ENCODE data around the gene CAMK2B.

CAMK2B gene

GRCh38 chr7:44325811-44326241, 432 bp upstream of the CAMK2B start:
- no peak overlapping the region for H3K27ac ChIP-seq
- H3K9ac ChIP-seq, result no peak overlapping the region
- H4K20me1 ChIP-seq (ENCODE audit: insufficient read depth), result no peaks in the 10 kb centered on the region
- no peaks in the 10 kb centered on the region for H3K79me2 ChIP-seq (ENCODE audit: insufficient read depth, low read depth)
- TF ChIP-seq CTCF (conservative IDR thresholded peaks at IDR 0.05; ENCODE audit: low read depth, low read length), result no peak
- H3K4me1 ChIP-seq (ENCODE audit: low read depth, poor library complexity, severe bottlenecking), result no peaks in the 10 kb centered on the region
- no peak overlapping the region for H3K4me3 ChIP-seq (IDR thresholded peaks at IDR 0.05; ENCODE audit: insufficient read depth, low read depth, low read length)
- H2AFZ ChIP-seq (ENCODE audit: low read depth), result no peak overlapping the region
- H3K36me3 ChIP-seq (ENCODE audit: insufficient read depth), result no peaks in the 10 kb centered on the region
- H3K27me3 ChIP-seq (ENCODE audit: insufficient read depth, low read depth), result no peaks in the 10 kb centered on the region; the same call in 1 of the 2 replicates
- H3K4me2 ChIP-seq, result no peak overlapping the region

GRCh38 chr7:44324481-44325200, 753 bp downstream of the CAMK2B start:
- H3K27ac ChIP-seq, result no peak overlapping the region
- H3K27me3 ChIP-seq (ENCODE audit: insufficient read depth, low read depth), result no peaks in the 10 kb centered on the region; the same call in 1 of the 2 replicates
- no peaks in the 10 kb centered on the region for H3K4me1 ChIP-seq (ENCODE audit: low read depth, poor library complexity, severe bottlenecking)
- H3K4me2 ChIP-seq, result no peak overlapping the region
- no peak overlapping the region for H2AFZ ChIP-seq (ENCODE audit: low read depth)
- TF ChIP-seq CTCF (conservative IDR thresholded peaks at IDR 0.05; ENCODE audit: low read depth, low read length), result no peak
- no peaks in the 10 kb centered on the region for H3K79me2 ChIP-seq (ENCODE audit: insufficient read depth, low read depth)
- no peaks in the 10 kb centered on the region for H4K20me1 ChIP-seq (ENCODE audit: insufficient read depth)
- no peak overlapping the region for H3K4me3 ChIP-seq (IDR thresholded peaks at IDR 0.05; ENCODE audit: insufficient read depth, low read depth, low read length)
- H3K9ac ChIP-seq, result no peak overlapping the region
- H3K36me3 ChIP-seq (ENCODE audit: insufficient read depth), result no peaks in the 10 kb centered on the region

- no peaks in the 10 kb centered on the region for H3K79me2 ChIP-seq (ENCODE audit: insufficient read depth, low read depth)
- no peak for TF ChIP-seq CTCF (conservative IDR thresholded peaks at IDR 0.05; ENCODE audit: low read depth, low read length)
- H3K36me3 ChIP-seq (ENCODE audit: insufficient read depth), result no peaks in the 10 kb centered on the region
- no peak overlapping the region for H2AFZ ChIP-seq (ENCODE audit: low read depth)
- H3K27me3 ChIP-seq (ENCODE audit: insufficient read depth, low read depth), result no peaks in the 10 kb centered on the region; the same call in 1 of the 2 replicates
- no peaks in the 10 kb centered on the region for H4K20me1 ChIP-seq (ENCODE audit: insufficient read depth)
- no peak overlapping the region for H3K27ac ChIP-seq
- H3K4me2 ChIP-seq, result no peak overlapping the region
- H3K9ac ChIP-seq, result no peak overlapping the region
- H3K4me1 ChIP-seq (ENCODE audit: low read depth, poor library complexity, severe bottlenecking), result no peaks in the 10 kb centered on the region
- no peak overlapping the region for H3K4me3 ChIP-seq (IDR thresholded peaks at IDR 0.05; ENCODE audit: insufficient read depth, low read depth, low read length)
These were observed 1.3 kb downstream of the CAMK2B start for GRCh38 chr7:44324204-44324480.

GRCh38 chr7:44323381-44324203, 1.8 kb downstream of the CAMK2B start:
- H3K27me3 ChIP-seq (ENCODE audit: insufficient read depth, low read depth), result no peaks in the 10 kb centered on the region; the same call in 1 of the 2 replicates
- no peaks in the 10 kb centered on the region for H4K20me1 ChIP-seq (ENCODE audit: insufficient read depth)
- no peak overlapping the region for H2AFZ ChIP-seq (ENCODE audit: low read depth)
- no peak overlapping the region for H3K9ac ChIP-seq
- H3K27ac ChIP-seq, result no peak overlapping the region
- no peaks in the 10 kb centered on the region for H3K4me1 ChIP-seq (ENCODE audit: low read depth, poor library complexity, severe bottlenecking)
- no peaks in the 10 kb centered on the region for H3K36me3 ChIP-seq (ENCODE audit: insufficient read depth)
- no peaks in the 10 kb centered on the region for H3K79me2 ChIP-seq (ENCODE audit: insufficient read depth, low read depth)
- no peak overlapping the region for H3K4me3 ChIP-seq (IDR thresholded peaks at IDR 0.05; ENCODE audit: insufficient read depth, low read depth, low read length)
- TF ChIP-seq CTCF (conservative IDR thresholded peaks at IDR 0.05; ENCODE audit: low read depth, low read length), result no peak
- H3K4me2 ChIP-seq, result no peak overlapping the region
